ENCODE measurements around the gene MCUB. TPM values are rescaled to one million over a fixed set of nuclear protein-coding genes. Genes with fewer than 3 reads are reported as not detected.

MCUB gene
- total and polyA plus RNA-seq, 7 donors = 4.2 to 18.0 (median 8.2) TPM

DNA sequence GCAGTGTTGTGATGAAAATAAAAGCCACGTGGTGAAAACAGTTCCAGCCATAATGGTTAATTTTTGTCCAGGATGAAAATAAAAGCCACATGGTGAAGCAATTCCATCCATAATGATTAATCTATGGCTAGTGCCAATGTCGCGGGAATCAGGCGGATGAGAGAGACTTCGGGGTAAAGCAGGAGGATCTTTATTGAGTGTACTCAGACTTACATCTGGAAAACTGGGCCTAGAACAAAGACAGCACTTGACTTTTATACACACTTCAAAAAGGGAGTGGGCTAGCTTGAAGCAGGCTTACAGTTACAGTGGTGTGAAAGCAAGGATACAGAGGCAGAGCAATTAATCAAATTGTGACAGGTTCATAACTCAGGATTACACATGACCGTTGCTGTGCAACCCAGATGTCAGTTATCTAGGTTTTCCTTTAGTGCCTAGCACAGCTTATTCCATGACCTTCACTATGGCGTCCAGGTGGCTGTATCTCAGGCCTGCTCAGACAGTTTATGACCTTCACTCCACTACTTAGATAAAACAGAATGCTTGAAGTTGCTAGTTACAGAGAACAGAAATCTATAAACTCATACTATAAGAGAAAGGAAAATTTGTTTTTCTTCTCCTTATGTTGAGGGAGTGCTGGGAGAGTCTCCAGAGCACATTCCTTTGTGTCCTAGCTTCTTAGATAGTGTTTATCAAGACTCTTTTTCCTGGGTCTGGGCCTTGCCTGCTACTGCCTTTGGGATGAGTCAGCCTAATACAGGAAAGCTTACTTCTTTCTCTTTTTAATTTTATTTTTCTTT lies 175.7 kb downstream of the MCUB start:
- DNase-seq = no peak
- intact Hi-C loops (cut with DNase I) = no loop called here
- TF ChIP-seq POLR2AphosphoS5 (IDR thresholded peaks at IDR 0.05) = no peak
- TF ChIP-seq, protein P1, sequence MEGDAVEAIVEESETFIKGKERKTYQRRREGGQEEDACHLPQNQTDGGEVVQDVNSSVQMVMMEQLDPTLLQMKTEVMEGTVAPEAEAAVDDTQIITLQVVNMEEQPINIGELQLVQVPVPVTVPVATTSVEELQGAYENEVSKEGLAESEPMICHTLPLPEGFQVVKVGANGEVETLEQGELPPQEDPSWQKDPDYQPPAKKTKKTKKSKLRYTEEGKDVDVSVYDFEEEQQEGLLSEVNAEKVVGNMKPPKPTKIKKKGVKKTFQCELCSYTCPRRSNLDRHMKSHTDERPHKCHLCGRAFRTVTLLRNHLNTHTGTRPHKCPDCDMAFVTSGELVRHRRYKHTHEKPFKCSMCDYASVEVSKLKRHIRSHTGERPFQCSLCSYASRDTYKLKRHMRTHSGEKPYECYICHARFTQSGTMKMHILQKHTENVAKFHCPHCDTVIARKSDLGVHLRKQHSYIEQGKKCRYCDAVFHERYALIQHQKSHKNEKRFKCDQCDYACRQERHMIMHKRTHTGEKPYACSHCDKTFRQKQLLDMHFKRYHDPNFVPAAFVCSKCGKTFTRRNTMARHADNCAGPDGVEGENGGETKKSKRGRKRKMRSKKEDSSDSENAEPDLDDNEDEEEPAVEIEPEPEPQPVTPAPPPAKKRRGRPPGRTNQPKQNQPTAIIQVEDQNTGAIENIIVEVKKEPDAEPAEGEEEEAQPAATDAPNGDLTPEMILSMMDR (IDR thresholded peaks at IDR 0.05) = no peak
- TF ChIP-seq POLR2A (IDR thresholded peaks at IDR 0.05) = no peak
- no peak for TF ChIP-seq EP300 (IDR thresholded peaks at IDR 0.05)
- no peaks in the 10 kb centered on the region for H3K27me3 ChIP-seq
- WGBS, 2 donors = 19 to 68% methylated on average over 7 of the region's 7 CpGs
- H3K36me3 ChIP-seq = no peaks in the 10 kb centered on the region
- H3K4me1 ChIP-seq = peaks cover 0 to 2% (median under 1%) of the 10 kb centered on the region in 4 donors
- no peak overlapping the region for H3K4me3 ChIP-seq
- H3K27ac ChIP-seq = no peak overlapping the region
- no peaks in the 10 kb centered on the region for H3K9me3 ChIP-seq

Small RNA genes lying within 50 kb of the gene (small RNA-seq; reads per million reads assigned to genes)
- 0 reads per million in 3 donors for gene HIGD1AP14

Other genes with a start within 250 kb of the MCUB start
- 10 to 100 TPM; 35.3 to 41.8 (median 40.0) TPM for gene SEC24B, start 126.4 kb upstream of the MCUB start, total RNA-seq
- 10 to 100 TPM in 2 of 3 donors, 1 to 10 TPM in 1; 9.7 to 12.0 (median 10.2) TPM for gene SEC24B, start 126.4 kb upstream of the MCUB start, polyA plus RNA-seq
- 10 to 100 TPM; 18.2 to 41.3 (median 26.8) TPM for gene CASP6, start 143.2 kb downstream of the MCUB start, total RNA-seq
- 100 to 1,000 TPM in 1 of 3 donors, 10 to 100 TPM in 2; 63.6 to 101 (median 87.1) TPM for gene CASP6, start 143.2 kb downstream of the MCUB start, polyA plus RNA-seq
- 10 to 100 TPM; 18.0 to 27.7 (median 23.0) TPM for gene PLA2G12A, start 169.8 kb downstream of the MCUB start, total RNA-seq
- 10 to 100 TPM in 1 of 3 donors, 1 to 10 TPM in 2; 6.6 to 94.8 (median 9.3) TPM for gene PLA2G12A, start 169.8 kb downstream of the MCUB start, polyA plus RNA-seq
- 10 to 100 TPM in 2 of 4 donors, 1 to 10 TPM in 2; 4.3 to 14.4 (median 9.0) TPM for gene CFI, start 241.8 kb downstream of the MCUB start, total RNA-seq
- 1 to 10 TPM; 1.2 to 8.7 (median 1.2) TPM for gene CFI, start 241.8 kb downstream of the MCUB start, polyA plus RNA-seq